ENCODE results near the gene HLA-DPA1. TPM values are rescaled to one million over a fixed set of nuclear protein-coding genes. Genes with fewer than 3 reads are reported as not detected.
A peak's percentile ranks its signal among the peaks of the same experiment; 100 is the strongest.

HLA-DPA1 gene
- total RNA-seq, 1 donor from 2014 or later = 600 TPM

DNA sequence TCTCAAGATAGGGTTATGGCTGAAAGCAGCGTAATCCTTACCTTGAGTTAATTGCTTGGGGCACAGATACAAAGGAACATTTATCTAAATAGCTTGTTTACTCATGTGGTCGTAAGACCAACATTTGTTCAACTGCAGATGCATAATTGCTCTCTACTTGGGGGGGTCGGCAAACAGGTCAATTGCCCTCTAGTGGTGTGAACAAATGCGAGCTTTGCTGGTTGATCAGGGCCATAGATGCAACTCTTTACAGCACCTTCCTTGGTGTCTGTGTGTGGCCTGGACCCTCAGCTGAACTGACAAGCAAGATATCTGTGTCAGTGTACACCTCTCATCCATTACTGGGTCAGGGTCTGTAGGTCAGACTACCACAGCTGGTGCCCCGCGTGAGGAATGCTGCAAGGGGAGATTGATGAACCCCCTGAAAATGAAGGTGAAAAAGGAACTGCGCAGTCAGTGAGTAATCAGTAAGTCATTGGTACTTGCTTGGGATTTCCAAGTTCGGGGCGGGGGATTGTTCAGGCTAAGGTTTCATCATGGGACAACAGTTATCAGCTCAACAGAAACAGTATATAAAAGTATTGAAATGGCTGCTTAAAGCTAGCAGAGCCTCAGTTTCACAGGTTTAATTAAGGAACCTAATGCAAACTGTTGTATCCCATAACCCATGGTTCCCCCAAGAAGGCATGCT lies 24.0 kb downstream of the HLA-DPA1 start:
- ATAC-seq (no peak), DNase-seq (no peak)
- Histone ChIP-seq H3K27ac (no peak overlapping the region), H3K4me1 (no peaks in the 10 kb centered on the region), H3K36me3 (no peaks in the 10 kb centered on the region), H3K27me3 (ENCODE audit: low read depth) (no peaks in the 10 kb centered on the region), H3K4me3 (no peak overlapping the region), H3K9me3 (no peaks in the 10 kb centered on the region)
- intact Hi-C loops (cut with DNase I) = no loop called here
- TF ChIP-seq, protein P1, sequence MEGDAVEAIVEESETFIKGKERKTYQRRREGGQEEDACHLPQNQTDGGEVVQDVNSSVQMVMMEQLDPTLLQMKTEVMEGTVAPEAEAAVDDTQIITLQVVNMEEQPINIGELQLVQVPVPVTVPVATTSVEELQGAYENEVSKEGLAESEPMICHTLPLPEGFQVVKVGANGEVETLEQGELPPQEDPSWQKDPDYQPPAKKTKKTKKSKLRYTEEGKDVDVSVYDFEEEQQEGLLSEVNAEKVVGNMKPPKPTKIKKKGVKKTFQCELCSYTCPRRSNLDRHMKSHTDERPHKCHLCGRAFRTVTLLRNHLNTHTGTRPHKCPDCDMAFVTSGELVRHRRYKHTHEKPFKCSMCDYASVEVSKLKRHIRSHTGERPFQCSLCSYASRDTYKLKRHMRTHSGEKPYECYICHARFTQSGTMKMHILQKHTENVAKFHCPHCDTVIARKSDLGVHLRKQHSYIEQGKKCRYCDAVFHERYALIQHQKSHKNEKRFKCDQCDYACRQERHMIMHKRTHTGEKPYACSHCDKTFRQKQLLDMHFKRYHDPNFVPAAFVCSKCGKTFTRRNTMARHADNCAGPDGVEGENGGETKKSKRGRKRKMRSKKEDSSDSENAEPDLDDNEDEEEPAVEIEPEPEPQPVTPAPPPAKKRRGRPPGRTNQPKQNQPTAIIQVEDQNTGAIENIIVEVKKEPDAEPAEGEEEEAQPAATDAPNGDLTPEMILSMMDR (IDR thresholded peaks at IDR 0.05) = peak; percentile 20

DNA sequence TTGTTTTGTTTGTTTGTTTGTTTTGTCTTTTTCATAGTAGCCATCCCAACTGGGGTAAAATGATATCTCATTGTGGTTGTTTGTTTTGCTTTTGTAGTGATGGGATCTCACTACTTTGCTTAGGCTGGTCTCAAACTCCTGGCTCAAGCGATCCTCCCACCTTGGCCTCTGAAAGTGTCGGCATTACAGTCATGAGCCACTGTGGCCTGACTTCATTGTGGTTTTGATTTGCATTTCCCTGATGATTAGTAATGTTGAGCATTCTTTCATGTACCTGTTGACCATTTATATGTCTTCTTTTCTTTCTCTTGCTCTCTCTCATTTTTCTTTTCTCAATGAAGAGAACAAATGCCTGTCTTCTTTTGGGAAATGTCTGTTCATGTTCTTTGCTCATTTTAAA lies 33.3 kb downstream of the HLA-DPA1 start:
- TF ChIP-seq, protein P1 (IDR thresholded peaks at IDR 0.05) = no peak
- H3K9me3 ChIP-seq = no peaks in the 10 kb centered on the region
- no peak for ATAC-seq
- H3K36me3 ChIP-seq = no peaks in the 10 kb centered on the region
- H3K4me3 ChIP-seq = no peak overlapping the region
- H3K27ac ChIP-seq = no peak overlapping the region
- no peaks in the 10 kb centered on the region for H3K4me1 ChIP-seq
- DNase-seq = no peak
- H3K27me3 ChIP-seq (ENCODE audit: low read depth) = no peaks in the 10 kb centered on the region
- intact Hi-C loops (cut with DNase I) = no loop called here

DNA sequence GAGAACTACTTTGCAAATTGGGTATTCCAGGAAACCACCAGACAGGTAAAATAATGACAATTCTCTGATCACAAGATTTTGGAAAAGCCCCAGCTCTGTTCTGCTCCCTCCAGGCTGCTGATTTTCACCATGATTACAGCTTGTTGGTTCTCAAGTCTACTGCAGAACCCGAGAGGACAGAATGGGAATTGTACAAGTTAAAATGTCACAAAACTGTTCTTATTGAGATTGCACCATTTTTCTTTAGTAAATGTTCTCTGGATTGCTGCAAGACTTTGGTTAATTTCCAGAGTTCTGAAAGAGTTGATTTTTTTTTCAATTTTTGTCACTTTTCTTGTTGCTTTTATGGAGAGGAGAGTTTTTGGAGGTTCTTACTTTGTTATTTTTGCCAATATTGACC lies 36.9 kb downstream of the HLA-DPA1 start:
- TF ChIP-seq, protein P1 (IDR thresholded peaks at IDR 0.05) = no peak
- DNase-seq (no peak), ATAC-seq (no peak)
- Histone ChIP-seq H3K27me3 (ENCODE audit: low read depth) (no peaks in the 10 kb centered on the region), H3K27ac (no peak overlapping the region), H3K36me3 (no peaks in the 10 kb centered on the region), H3K4me3 (no peak overlapping the region), H3K9me3 (no peaks in the 10 kb centered on the region), H3K4me1 (no peaks in the 10 kb centered on the region)
- intact Hi-C loops (cut with DNase I) = no loop called here

DNA sequence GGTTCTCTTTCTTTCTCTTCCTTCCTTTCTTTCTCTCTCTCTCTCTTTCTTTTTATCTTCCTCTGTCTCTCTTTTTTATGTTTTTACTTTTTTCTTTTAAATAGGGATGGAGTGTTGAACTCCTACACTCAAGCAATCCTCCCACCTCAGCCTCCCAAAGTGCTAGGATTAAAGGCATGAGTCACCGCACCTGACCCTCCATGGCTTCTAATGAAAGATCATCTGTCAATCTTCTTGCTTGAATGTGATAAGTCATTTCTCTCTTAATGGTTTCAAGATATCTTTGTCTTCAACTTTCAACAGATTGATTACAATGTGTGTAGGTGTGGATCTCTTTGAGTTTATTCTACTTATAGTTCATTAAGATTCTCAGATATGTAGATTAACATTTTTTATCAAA lies 38.9 kb downstream of the HLA-DPA1 start:
- H3K4me1 ChIP-seq = peaks cover 6% of the 10 kb centered on the region
- ATAC-seq (no peak), DNase-seq (no peak)
- H3K27ac ChIP-seq = no peak overlapping the region
- H3K9me3 ChIP-seq = no peaks in the 10 kb centered on the region
- H3K36me3 ChIP-seq = no peaks in the 10 kb centered on the region
- no peak overlapping the region for H3K4me3 ChIP-seq
- no peaks in the 10 kb centered on the region for H3K27me3 ChIP-seq (ENCODE audit: low read depth)
- TF ChIP-seq, protein P1 (IDR thresholded peaks at IDR 0.05) = no peak
- intact Hi-C loops (cut with DNase I) = no loop called here

DNA sequence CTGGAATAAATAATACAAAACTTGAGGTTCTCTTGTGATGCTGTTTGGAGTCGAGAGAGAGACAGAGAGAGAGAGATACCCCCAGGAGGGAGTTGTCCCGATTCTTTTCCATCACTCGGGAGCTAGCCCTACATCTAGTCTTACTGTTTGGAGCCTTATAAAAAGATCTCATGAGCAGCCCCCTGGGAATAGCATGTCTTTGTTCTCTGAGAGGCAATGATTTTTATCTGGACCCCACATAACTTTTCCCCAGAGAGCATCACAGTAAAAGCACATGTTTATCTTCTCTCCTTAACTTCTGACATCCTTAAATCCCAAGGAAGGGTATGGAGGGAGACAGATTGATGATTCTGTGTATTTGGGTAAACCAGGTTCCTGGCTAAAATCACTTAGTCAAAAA lies 43.2 kb downstream of the HLA-DPA1 start:
- H3K27ac ChIP-seq = peak overlapping the region; percentile 90
- no peak overlapping the region for H3K4me3 ChIP-seq
- ATAC-seq (no peak), DNase-seq (no peak)
- H3K27me3 ChIP-seq (ENCODE audit: low read depth) = no peaks in the 10 kb centered on the region
- peaks cover 19% of the 10 kb centered on the region for H3K4me1 ChIP-seq
- intact Hi-C loops (cut with DNase I) = no loop called here
- H3K36me3 ChIP-seq = no peaks in the 10 kb centered on the region
- no peaks in the 10 kb centered on the region for H3K9me3 ChIP-seq
- TF ChIP-seq, protein P1 (IDR thresholded peaks at IDR 0.05) = no peak

Measured in lower lobe of right lung (tissue), 2 donors.